ENCODE results near the gene SLC6A16.

SLC6A16 gene

GRCh38 chr19:49343123-49343522, 18.1 kb upstream of the SLC6A16 start:
- peaks cover 9% of the 10 kb centered on the region for H3K4me1 ChIP-seq (ENCODE audit: insufficient read depth, low read length)
- H3K27ac ChIP-seq (ENCODE audit: low read depth, low read length): no peak overlapping the region
- H3K9ac ChIP-seq (ENCODE audit: low read depth, low read length): no peak overlapping the region
- H3K9me3 ChIP-seq (ENCODE audit: insufficient read depth, low read depth, low read length): no peaks in the 10 kb centered on the region
- 95% methylated on average over 7 of the region's 7 CpGs for WGBS
- H3K27me3 ChIP-seq (ENCODE audit: insufficient read depth, low read length): no peaks in the 10 kb centered on the region; the same call in 1 of the 2 replicates
- peaks cover 76% of the 10 kb centered on the region for H3K36me3 ChIP-seq (ENCODE audit: insufficient read depth, low read length)
- H3K4me3 ChIP-seq (ENCODE audit: low read length): no peak overlapping the region

- Histone ChIP-seq H3K27me3 (ENCODE audit: insufficient read depth, low read length) (peaks cover 7% of the 10 kb centered on the region), H3K27ac (ENCODE audit: low read depth, low read length) (no peak overlapping the region), H3K36me3 (ENCODE audit: insufficient read depth, low read length) (peaks cover 68% of the 10 kb centered on the region), H3K4me1 (ENCODE audit: insufficient read depth, low read length) (peaks cover 14% of the 10 kb centered on the region), H3K4me3 (ENCODE audit: low read length) (no peak overlapping the region), H3K9ac (ENCODE audit: low read depth, low read length) (no peak overlapping the region), H3K9me3 (ENCODE audit: insufficient read depth, low read depth, low read length) (no peaks in the 10 kb centered on the region)
- WGBS: 91% methylated on average over 11 of the region's 11 CpGs
Measured at GRCh38 chr19:49342291-49342721, 17.3 kb upstream of the SLC6A16 start.

GRCh38 chr19:49340865-49341718, 16.1 kb upstream of the SLC6A16 start:
- peaks cover 11% of the 10 kb centered on the region for H3K27me3 ChIP-seq (ENCODE audit: insufficient read depth, low read length)
- no peak overlapping the region for H3K4me3 ChIP-seq (ENCODE audit: low read length)
- peaks cover 55% of the 10 kb centered on the region for H3K36me3 ChIP-seq (ENCODE audit: insufficient read depth, low read length)
- no peaks in the 10 kb centered on the region for H3K9me3 ChIP-seq (ENCODE audit: insufficient read depth, low read depth, low read length)
- WGBS: 93% methylated on average over 11 of the region's 11 CpGs
- no peak overlapping the region for H3K9ac ChIP-seq (ENCODE audit: low read depth, low read length)
- no peak overlapping the region for H3K27ac ChIP-seq (ENCODE audit: low read depth, low read length)
- peaks cover 14% of the 10 kb centered on the region for H3K4me1 ChIP-seq (ENCODE audit: insufficient read depth, low read length)

GRCh38 chr19:49340069-49340864, 15.3 kb upstream of the SLC6A16 start:
- Histone ChIP-seq H3K9me3 (ENCODE audit: insufficient read depth, low read depth, low read length) (no peaks in the 10 kb centered on the region), H3K9ac (ENCODE audit: low read depth, low read length) (no peak overlapping the region; the same call in 1 of the 2 replicates), H3K27me3 (ENCODE audit: insufficient read depth, low read length) (peaks cover 11% of the 10 kb centered on the region), H3K27ac (ENCODE audit: low read depth, low read length) (no peak overlapping the region; the same call in 1 of the 2 replicates), H3K36me3 (ENCODE audit: insufficient read depth, low read length) (peaks cover 48% of the 10 kb centered on the region), H3K4me3 (ENCODE audit: low read length) (peak overlapping the region; percentile 20; the same call in 1 of the 2 replicates), H3K4me1 (ENCODE audit: insufficient read depth, low read length) (peaks cover 14% of the 10 kb centered on the region)
- WGBS: 43% methylated on average over 34 of the region's 36 CpGs

GRCh38 chr19:49339301-49340068, 14.5 kb upstream of the SLC6A16 start:
- H3K9me3 ChIP-seq (ENCODE audit: insufficient read depth, low read depth, low read length): no peaks in the 10 kb centered on the region
- no peak overlapping the region; the same call in 1 of the 2 replicates for H3K9ac ChIP-seq (ENCODE audit: low read depth, low read length)
- H3K4me1 ChIP-seq (ENCODE audit: insufficient read depth, low read length): peaks cover 14% of the 10 kb centered on the region
- peak overlapping the region; percentile 82; the same call in 1 of the 2 replicates for H3K27ac ChIP-seq (ENCODE audit: low read depth, low read length)
- peaks cover 40% of the 10 kb centered on the region for H3K36me3 ChIP-seq (ENCODE audit: insufficient read depth, low read length)
- peaks cover 11% of the 10 kb centered on the region for H3K27me3 ChIP-seq (ENCODE audit: insufficient read depth, low read length)
- H3K4me3 ChIP-seq (ENCODE audit: low read length): peak overlapping the region; percentile 49
- WGBS: 9% methylated on average over 47 of the region's 47 CpGs

GRCh38 chr19:49338691-49339300, 13.8 kb upstream of the SLC6A16 start:
- peaks cover 34% of the 10 kb centered on the region for H3K36me3 ChIP-seq (ENCODE audit: insufficient read depth, low read length)
- no peaks in the 10 kb centered on the region for H3K9me3 ChIP-seq (ENCODE audit: insufficient read depth, low read depth, low read length)
- peak overlapping the region; percentile 76; the same call in 1 of the 2 replicates for H3K27ac ChIP-seq (ENCODE audit: low read depth, low read length)
- 2% methylated on average over 30 of the region's 30 CpGs for WGBS
- peak overlapping the region; percentile 49 for H3K4me3 ChIP-seq (ENCODE audit: low read length)
- H3K27me3 ChIP-seq (ENCODE audit: insufficient read depth, low read length): peaks cover 11% of the 10 kb centered on the region
- H3K9ac ChIP-seq (ENCODE audit: low read depth, low read length): peak overlapping the region; percentile 27; the same call in 1 of the 2 replicates
- H3K4me1 ChIP-seq (ENCODE audit: insufficient read depth, low read length): peaks cover 14% of the 10 kb centered on the region

GRCh38 chr19:49338023-49338677, 13.2 kb upstream of the SLC6A16 start:
- WGBS: 4% methylated on average over 34 of the region's 34 CpGs
- peaks cover 11% of the 10 kb centered on the region for H3K27me3 ChIP-seq (ENCODE audit: insufficient read depth, low read length)
- H3K27ac ChIP-seq (ENCODE audit: low read depth, low read length): no peak overlapping the region
- H3K36me3 ChIP-seq (ENCODE audit: insufficient read depth, low read length): peaks cover 28% of the 10 kb centered on the region
- H3K9me3 ChIP-seq (ENCODE audit: insufficient read depth, low read depth, low read length): no peaks in the 10 kb centered on the region
- peaks cover 14% of the 10 kb centered on the region for H3K4me1 ChIP-seq (ENCODE audit: insufficient read depth, low read length)
- H3K4me3 ChIP-seq (ENCODE audit: low read length): peak overlapping the region; percentile 39
- 0 out of 2 replicates have a peak overlapping the region, but pooled peaks have one; percentile 27 for H3K9ac ChIP-seq (ENCODE audit: low read depth, low read length)

GRCh38 chr19:49337267-49338022, 12.5 kb upstream of the SLC6A16 start:
- WGBS: 46% methylated on average over 19 of the region's 19 CpGs
- H3K4me1 ChIP-seq (ENCODE audit: insufficient read depth, low read length): peaks cover 14% of the 10 kb centered on the region

GRCh38 chr19:49336482-49337266, 11.7 kb upstream of the SLC6A16 start:
- Histone ChIP-seq H3K9ac (ENCODE audit: low read depth, low read length) (no peak overlapping the region), H3K27ac (ENCODE audit: low read depth, low read length) (no peak overlapping the region), H3K27me3 (ENCODE audit: insufficient read depth, low read length) (peaks cover 11% of the 10 kb centered on the region), H3K36me3 (ENCODE audit: insufficient read depth, low read length) (peaks cover 14% of the 10 kb centered on the region), H3K4me1 (ENCODE audit: insufficient read depth, low read length) (peaks cover 14% of the 10 kb centered on the region), H3K4me3 (ENCODE audit: low read length) (no peak overlapping the region), H3K9me3 (ENCODE audit: insufficient read depth, low read depth, low read length) (no peaks in the 10 kb centered on the region)
- WGBS: 88% methylated on average over 9 of the region's 10 CpGs

More at GRCh38 chr19:49337267-49338022, 12.5 kb upstream of the SLC6A16 start:
- Histone ChIP-seq H3K27me3 (ENCODE audit: insufficient read depth, low read length) (peaks cover 11% of the 10 kb centered on the region), H3K27ac (ENCODE audit: low read depth, low read length) (no peak overlapping the region), H3K4me3 (ENCODE audit: low read length) (peak overlapping the region; percentile 39), H3K9ac (ENCODE audit: low read depth, low read length) (no peak overlapping the region), H3K36me3 (ENCODE audit: insufficient read depth, low read length) (peaks cover 21% of the 10 kb centered on the region), H3K9me3 (ENCODE audit: insufficient read depth, low read depth, low read length) (no peaks in the 10 kb centered on the region)

Data from HUES64 (cell line).